ENCODE data around the gene NAT8.
A peak's percentile ranks its signal among the peaks of the same experiment; 100 is the strongest.
"Not testable (repeated sequence)": the region's sequence is repeated elsewhere in the genome, so short reads cannot be mapped to it uniquely, and the experiment has no call there.

The NAT8 gene

DNA sequence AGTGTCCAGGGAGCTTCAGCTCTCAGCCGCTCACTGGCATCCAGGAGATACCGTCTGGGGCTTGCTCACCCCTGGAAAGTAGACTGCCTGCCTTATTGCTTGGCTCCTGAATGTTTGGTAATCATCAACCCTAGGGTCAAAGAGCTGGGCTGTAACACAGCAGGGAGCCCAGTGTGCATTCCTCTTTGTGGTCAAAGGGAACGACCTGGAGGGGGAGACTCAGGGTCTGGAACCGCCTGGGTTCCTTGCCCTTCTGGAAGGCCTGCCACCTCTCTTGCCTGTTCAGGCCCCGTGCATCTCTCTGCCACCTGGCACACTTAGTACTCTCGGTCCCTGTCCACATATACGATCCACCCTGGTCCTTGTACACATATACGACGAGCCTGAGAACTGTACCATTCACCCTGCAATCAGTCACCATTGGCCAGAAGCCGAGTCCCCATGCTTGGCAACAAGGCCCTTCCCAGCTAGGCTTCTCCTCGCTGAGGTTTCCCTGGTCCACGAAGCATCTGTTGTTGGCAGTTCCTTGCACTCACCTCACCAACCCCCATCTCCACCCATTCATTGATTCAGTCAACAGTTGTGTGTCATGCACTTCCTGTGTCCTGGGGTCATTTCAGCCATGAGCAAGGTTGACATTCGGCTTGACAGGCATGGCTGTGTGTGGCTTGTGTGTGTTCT, at the start of gene NAT8:
Gene NAT8 (minus strand): TSS at position 85 of the 681 bp plus-strand sequence. CDS start 794 bp downstream, outside the sequence.
- DNase-seq: no peak

DNA sequence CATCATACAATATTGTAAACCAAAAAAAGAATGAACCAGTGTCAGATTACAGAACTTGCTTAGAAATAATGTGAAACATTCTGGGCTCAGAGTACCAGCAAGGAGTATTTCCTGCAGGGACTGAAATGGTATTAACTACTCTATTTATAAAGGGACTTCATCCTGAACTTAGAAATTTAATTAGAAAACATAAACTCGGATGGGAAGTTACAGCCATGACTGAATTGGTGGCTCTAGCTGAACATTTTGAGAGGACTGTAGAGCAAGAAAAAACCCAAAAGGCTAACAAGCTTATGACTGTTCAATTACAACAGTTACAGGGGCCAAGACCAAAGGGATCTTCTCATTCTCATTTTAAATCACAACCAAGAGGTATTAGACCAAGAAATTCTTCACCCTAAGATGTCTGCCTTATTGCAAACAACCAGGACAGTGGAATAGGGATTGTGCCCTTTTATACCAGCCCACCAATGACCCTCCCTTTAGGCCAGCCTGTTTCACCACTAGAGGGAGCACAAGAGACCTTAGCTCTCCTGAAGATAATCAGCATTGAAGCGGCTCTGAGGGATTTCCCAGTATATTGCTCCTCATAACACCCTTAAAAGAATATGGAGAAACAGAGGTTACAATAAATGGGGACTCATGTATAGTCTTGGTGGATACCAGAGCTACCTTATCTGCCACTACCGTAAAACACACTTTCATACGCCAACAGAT, 48.3 kb upstream of the NAT8 start:
- DNase-seq: peak; percentile 26

- not testable (repeated sequence) for DNase-seq
Observed at GRCh38 chr2:73688494-73688893, 46.3 kb upstream of the NAT8 start.

DNA sequence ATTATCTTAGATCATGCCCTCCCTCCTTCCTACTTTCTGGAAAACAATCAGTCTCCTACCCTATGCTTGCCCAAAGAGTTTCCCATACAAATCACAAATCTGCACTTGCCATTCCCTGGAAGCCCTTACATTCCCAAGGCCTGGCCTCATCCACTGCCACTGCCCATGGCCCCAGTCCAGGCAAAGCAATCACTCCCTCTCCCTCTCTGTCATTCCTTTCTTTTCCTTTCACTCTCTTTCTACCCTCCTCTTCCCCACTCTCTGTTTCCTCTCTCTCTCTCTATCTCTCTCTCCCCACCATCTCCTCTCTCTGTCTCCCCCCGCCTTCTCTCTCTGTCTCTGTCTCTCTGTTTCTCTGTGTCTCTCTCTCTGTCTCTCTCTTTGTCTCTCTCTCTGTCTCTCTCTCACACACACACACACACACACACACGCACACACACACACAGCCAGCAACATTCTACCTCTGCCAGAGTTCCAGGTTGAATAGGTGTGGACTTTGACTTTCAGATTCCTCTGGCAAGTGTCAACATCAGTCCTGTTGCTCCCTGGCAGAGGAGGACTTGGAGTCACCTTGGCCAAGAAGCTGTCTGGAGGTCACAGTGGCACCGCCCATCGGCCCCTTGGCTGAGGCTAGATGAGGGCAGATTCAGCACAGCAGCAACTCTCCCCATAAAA, 43.7 kb upstream of the NAT8 start:
- no peak for DNase-seq

DNA sequence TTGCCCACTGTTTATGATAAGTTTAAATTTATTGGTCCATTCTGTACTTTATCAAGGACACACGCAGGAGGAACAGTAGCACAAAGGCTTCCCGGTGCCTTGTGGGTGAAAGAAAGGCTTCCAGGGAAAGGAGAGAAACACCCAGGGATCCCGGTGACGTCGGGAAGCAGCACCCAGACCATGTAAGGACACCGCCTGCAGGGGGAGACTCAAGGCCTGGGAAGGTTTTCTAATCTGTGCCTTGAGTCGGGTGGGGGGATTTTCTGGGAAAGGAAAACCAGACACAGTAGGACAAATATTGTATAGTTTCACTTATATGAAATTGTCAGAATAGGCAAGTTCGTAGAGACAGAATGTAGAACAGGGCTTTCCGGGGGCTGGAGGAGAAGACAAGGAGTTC, 42.7 kb upstream of the NAT8 start:
- DNase-seq: not testable (repeated sequence)

- not testable (repeated sequence) for DNase-seq
Observed at GRCh38 chr2:73684325-73684724, 42.1 kb upstream of the NAT8 start.

DNA sequence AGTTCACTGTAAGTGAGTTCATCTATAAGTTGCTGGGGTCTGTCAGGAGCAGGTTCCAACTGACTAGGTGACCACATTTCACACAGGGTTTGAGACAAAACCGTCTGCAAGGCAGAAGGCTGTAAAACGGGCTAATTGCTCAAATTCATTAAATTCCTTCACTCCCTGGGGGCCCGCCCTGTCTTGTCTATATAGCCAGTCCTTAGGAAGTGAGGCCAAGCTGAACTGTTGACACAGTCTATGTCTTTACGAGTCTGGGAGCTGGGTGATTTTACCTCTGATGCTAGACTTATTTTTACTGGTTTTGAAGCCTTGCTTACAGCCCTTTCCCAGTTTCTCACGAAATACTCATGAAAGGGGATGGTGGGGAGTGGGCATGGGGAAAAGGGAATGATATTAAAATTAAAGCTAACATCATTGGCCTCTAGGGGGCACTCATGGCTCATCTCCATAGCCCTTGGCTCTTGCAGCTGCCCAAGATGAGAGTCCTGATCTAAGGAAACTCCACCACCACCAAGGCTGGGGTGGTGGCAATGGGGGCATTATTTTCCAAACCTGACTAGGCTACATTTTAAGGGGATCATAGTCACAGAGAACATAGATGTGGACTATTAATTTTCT, 37.8 kb upstream of the NAT8 start:
- peak; percentile 18 for DNase-seq

DNA sequence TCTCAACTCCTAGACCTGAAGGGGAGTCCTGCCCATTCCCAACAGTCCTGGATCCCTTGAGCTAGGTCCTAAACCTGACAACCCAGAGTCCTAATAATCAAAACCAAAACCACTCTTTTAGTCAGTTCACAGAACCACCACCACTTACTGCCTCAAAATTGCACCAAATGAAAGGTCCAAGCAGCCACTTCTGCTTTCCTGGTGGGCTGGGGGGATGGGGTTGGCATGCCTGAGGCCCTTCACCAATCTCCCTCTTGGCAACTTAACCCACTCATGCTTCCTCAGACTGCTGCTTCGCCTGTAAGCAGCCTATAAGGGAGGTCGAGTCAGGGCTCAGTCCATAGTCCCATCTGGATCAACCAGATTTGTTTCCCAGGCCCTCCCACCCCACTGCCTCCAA, 37.0 kb upstream of the NAT8 start:
- not testable (repeated sequence) for DNase-seq

DNA sequence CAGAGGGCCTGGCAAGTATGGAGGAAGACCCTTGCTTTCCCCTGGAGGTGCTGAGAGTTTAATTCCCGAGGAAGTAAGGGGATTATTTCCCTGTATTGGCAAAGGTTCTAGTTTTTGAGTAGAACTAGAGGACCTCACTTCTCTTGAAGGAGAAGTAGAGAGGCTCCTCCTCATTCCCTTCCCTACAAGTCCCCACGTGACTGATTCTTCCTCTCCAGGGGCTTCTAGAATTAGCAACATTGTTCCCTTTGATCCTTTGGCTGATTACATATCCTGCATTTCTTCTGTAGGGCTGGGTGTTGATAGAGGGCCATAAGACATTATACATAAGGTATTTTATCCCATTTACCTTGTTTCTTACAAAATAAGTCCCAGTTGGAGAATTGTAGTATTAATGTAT, 35.8 kb upstream of the NAT8 start:
- not testable (repeated sequence) for DNase-seq

DNA sequence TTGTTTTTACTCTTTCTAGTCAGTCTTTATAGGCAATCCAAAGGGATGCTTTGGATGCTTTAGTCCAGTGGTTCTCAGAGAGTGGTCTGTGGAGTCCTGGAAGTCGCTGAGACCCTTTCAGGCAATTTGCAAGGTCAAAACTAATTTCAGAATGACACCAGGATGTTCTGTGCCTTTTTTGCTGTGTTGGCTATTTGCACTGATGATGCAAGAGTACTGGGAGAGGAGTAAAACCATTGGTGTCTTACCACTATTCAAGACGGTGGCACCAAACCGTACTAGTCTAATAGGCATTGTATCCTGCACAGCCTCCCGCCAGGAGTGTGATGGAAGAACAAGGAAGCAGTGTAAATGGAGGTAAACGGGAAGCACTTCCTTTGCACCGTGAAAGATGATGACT, 34.0 kb upstream of the NAT8 start:
- not testable (repeated sequence) for DNase-seq

DNA sequence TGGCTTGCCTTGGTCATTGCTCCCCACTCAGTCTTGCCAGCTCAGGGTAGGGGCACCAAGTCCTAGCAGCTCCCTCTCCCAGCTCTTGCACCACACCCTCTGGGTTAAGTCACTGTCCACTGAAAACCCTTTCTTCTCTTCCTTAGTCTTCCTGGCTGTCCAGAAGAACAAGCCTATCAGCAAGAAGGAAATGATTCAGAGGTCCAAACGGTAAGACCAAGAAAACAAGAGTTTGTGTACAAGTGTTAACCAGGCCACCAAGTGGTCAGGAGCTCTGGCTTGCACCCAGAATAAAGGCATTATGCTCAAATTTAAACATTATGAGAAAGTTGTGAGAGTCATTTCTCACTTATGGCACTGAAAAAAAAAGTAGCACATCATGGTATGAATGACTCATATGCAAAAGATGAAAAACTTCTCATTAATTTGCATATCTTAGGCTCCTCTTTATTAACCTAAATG, 32.5 kb upstream of the NAT8 start:
- not testable (repeated sequence) for DNase-seq

DNA sequence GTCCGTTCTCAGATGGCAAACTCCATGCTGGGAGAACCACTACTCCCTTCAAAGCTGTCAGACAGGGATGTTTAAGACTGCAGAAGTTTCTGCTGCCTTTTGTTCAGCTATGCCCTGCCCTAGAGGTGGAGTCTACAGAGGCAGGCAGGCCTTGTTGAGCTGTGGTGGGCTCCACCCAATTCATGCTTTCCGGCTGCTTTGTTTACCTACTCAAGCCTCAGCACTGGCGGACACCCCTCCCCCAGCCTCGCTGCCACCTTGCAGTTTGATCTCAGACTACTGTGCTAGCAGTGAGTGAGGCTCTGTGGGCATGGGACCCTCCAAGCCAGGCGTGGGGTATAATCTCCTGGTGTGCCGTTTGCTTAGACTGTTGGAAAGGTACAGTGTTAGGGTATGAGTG, 27.8 kb upstream of the NAT8 start:
- DNase-seq: not testable (repeated sequence)

GRCh38 chr2:73667239-73667638, 25.0 kb upstream of the NAT8 start:
- DNase-seq: not testable (repeated sequence)

GRCh38 chr2:73654175-73654574, 12.0 kb upstream of the NAT8 start:
- no peak for DNase-seq

DNA sequence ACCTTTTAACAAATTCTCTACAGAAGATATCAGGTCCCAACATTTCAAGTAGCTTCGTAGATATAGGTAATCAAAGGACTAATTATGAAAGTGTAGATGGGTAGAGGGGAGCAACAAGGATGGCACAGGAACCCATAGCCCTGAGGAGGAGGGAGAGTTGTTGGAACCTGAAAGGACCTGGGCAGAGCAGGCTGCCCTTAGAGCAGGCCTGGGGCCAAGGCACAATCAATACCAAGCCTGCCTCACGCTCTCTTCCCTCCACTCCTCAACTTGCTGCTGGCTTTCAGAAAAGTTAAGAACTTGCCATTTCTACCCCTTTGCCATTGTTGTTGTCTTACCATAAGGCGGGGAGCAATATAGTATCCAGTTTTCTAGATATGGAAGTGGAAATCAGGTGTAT, 10.1 kb upstream of the NAT8 start:
- DNase-seq: no peak

DNA sequence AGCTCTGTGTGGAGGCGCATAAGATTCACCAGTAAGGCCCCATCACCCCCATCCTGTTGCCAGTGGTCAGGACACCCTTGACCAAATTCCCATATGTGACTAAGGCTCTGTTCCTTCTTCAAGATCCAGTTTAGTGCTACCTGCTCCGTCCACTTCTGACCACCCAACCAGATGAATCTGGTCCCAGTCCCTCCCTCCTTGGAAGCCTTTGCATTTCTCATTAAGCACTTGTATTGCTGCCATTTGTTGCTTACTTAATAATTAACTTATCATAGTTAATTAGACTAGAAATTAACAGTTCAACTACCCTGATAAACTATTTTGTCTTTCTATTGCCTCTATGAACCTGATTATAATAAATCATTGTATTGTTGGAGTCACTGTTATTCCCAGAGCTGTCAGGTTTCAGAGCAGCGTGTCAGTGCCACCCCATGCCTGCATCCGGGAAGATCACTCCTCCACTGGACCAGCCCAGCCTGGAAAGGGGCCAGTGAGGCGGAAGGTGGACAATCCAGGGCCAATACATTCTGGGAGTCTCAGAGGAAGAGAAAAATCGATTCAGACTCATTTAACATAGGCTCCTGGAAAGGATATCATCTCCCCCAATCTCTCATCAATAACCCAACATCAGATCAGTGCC, 9.5 kb upstream of the NAT8 start:
- DNase-seq: no peak

- not testable (repeated sequence) for DNase-seq
Observed at GRCh38 chr2:73647690-73648089, 5.5 kb upstream of the NAT8 start.

DNA sequence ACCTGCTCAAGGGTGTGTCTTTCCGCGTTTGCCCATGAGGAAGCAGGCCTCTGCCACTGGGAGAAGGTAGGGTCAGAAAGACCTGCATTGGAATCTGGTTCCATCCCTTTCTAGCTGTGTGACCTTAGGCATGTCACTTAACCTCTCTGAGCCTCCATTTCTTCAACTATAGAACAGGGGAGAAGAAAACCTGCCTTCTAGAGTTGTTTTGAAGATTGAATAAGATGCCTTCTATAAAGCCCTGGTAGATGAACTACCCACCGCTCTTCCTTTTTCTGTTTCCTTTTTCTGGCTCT, 507 bp downstream of the NAT8 start:
- no peak for DNase-seq

DNA sequence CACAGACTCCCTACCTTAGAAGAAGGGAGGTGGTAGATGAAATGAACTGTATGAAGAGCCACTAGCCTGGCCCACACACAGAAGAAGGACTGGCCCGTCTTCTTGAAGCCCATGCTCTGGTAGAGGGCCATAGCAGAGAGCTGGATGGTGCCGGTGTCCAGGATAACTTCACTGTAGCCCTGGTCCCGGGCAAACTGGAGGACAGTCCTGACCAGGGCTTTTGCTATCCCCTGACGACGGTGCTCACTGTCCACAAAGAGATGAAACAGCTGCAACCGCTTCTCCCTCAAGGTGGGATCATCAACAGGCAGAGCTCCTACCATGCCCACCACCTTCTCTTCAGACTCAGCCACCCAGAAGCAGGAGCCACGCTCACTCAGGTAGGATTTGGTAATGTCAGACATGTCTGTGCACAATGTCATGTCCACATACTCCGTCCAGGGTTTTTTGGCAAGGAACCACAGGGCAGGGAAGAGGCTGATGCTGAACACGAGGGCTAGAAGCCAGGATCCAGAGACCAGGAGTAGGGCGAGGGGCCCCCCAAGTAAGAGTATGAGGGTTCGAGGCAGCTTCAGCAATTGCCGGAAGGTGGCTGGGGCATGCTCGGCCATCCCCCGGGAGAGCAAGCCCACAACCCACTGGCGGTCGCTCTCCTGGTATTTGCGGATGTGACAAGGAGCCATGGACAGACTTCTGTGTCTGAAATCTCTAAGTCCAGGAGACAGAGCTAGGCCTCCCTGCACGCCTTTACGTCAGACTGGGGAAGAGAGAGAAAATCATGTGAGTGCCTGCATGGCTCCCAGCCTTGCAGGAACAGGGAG, 1.1 kb downstream of the NAT8 start:
- no peak for DNase-seq

DNA sequence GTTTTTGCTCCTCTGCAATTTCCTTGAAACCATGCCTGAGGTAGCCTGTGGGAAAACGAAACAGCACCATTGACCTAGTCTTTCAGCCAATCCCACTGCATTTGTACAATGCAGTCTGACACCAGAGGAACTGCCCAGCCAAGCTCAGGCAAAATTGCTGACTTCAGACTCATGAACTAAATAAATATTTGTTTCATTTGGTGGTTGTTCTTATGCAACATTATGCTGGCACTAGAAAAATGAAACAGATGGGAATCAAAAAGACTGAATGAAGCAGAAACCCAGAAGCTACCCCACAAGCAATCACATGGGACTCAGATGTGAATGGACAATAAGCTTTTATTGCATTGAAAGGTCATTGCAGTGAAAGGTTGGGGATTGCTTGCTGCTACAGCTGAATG, 1.7 kb downstream of the NAT8 start:
- no peak for DNase-seq

- no peak for DNase-seq
Observed at GRCh38 chr2:73638429-73638828, 3.8 kb downstream of the NAT8 start.

GRCh38 chr2:73636977-73637376, 5.2 kb downstream of the NAT8 start:
- not testable (repeated sequence) for DNase-seq
